ENCODE results near the gene ADGRE3.
"Not testable (repeated sequence)": the region's sequence is repeated elsewhere in the genome, so short reads cannot be mapped to it uniquely, and the experiment has no call there.

ADGRE3 gene

DNA sequence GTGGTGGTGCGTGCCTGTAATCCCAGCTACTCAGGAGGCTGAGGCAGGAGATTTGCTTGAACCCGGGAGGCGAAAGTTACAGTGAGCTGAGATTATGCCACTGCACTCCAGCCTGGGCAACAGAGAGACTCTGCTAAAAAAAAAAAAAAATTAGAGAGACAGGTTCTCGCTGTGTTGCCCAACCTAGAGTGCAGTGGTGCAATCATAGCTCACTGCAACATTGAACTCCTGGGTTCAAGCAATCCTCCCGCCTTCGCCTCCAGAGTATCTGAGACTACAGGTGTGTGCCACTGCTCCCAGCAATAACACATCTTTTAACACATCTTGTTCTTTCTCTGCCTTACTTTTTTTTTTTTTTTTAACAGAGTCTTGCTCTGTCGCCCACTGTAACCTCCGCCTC is 59.0 kb downstream of the ADGRE3 start:
- TF ChIP-seq ZFX (IDR thresholded peaks at IDR 0.05; ENCODE audit: borderline replicate concordance) = no peak
- TF ChIP-seq, protein P1, sequence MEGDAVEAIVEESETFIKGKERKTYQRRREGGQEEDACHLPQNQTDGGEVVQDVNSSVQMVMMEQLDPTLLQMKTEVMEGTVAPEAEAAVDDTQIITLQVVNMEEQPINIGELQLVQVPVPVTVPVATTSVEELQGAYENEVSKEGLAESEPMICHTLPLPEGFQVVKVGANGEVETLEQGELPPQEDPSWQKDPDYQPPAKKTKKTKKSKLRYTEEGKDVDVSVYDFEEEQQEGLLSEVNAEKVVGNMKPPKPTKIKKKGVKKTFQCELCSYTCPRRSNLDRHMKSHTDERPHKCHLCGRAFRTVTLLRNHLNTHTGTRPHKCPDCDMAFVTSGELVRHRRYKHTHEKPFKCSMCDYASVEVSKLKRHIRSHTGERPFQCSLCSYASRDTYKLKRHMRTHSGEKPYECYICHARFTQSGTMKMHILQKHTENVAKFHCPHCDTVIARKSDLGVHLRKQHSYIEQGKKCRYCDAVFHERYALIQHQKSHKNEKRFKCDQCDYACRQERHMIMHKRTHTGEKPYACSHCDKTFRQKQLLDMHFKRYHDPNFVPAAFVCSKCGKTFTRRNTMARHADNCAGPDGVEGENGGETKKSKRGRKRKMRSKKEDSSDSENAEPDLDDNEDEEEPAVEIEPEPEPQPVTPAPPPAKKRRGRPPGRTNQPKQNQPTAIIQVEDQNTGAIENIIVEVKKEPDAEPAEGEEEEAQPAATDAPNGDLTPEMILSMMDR (IDR thresholded peaks at IDR 0.05) = no peak
- H3K27ac ChIP-seq = no peak overlapping the region

DNA sequence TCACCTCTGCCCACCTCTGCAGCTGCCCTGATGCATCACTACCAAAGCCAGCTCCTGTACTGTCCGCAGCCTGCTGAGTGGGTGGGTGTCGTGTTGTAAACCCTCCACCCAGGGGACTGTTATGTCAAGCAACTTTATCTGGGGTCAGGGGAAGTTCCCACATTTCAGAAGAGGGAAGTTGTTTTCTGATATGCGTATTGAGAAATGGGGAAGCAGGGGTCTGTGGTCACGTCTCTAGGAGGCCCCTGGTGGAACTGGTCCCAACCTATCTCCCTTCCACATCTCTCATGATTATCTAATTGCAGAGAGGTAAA is 60.6 kb downstream of the ADGRE3 start:
- no peak for TF ChIP-seq ZFX (IDR thresholded peaks at IDR 0.05; ENCODE audit: borderline replicate concordance)
- TF ChIP-seq, protein P1 (IDR thresholded peaks at IDR 0.05) = no peak

DNA sequence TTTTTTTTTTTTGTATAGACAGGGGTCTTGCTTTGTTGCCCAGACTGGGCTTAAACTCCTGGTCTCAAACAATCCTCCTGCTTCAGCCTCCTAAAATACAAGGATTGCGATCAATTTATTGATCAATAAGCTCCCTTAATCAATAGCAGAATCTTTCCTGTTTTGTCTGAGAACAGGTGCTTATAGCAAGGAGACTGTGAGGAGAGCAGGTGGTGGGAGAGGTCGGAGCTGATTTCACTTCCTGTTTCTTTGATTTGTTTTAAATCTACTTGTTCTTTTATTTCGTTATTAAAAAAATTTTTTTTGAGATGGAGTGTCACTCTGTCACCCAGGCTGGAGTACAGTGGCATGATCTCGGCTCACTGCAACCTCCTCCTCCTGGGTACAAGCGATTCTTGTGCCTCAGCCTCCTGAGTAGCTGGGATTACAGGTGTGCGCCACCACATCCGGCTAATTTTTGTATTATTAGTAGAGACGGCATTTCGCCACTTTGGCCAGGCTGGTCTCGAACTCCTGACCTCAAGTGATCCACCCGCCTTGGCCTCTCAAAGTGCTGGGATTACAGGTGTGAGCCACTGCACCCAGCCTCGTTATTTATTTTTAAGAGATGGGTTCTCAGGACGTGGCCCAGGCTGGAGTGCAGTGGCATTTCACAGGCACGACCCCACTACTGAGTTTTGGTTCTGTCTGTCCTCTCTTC is 61.1 kb downstream of the ADGRE3 start:
- not testable (repeated sequence) for H3K27ac ChIP-seq

More for the DNA sequence above, 60.6 kb downstream of the ADGRE3 start:
- H3K27ac ChIP-seq = no peak overlapping the region

DNA sequence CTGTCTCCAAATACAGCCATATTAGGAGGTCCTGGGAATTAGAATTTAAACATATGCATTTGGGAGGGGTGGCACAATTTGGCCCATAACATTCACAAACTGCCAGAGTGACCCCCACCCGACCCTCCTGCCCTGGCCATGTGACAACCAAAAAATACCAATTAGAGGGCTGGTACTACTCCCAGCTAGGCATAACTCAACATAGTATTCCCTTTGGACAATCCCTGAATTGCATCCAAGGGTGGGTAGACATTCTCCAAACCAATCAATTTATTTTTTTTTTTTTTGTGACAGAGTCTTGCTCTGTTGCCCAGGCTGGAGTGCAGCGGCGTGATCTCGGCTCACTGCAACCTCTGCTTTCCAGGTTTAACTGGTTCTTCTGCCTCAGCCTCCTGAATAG is 62.0 kb downstream of the ADGRE3 start:
- no peak for TF ChIP-seq ZFX (IDR thresholded peaks at IDR 0.05; ENCODE audit: borderline replicate concordance)
- TF ChIP-seq, protein P1 (IDR thresholded peaks at IDR 0.05) = no peak

DNA sequence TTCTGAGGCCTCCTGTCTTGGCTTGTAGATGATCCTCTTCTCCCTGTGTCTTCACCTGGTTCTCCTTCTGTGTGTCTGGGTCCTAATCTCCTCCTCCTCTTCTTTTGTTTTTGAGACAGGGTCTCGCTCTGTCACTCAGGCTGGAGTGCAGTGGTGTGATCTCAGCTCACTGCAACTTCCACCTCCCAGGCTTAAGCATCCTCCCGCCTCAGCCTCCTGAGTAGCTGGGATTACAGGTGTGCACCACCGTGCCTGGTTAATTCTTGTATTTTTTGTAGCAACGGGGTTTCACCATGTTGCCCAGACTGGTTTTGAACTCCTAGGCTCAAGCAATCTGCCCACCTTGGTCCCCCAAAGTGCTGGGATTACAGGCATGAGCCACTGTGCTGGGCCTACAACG is 62.4 kb downstream of the ADGRE3 start:
- H3K27ac ChIP-seq = not testable (repeated sequence)

More for the DNA sequence above, 62.0 kb downstream of the ADGRE3 start:
- no peak overlapping the region for H3K27ac ChIP-seq

DNA sequence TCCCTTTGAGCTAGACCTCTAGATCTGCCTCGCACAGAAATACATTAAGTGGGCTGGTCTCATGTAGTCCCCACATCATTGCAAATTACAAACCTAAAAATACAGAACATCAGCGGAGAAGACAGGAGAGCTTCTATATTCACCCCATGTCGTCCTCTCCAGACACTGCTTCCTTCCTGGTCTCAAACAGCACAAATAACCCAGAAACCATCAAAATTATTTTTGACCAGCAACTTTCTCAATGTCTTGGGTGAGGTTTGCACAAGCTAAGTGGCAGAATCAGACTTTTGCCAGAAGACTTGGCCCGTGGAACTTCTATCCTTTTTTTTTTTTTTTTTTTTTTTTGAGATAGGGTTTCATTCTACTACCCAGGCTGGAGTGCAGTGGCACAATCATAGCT is 63.6 kb downstream of the ADGRE3 start:
- no peak overlapping the region for H3K27ac ChIP-seq
- TF ChIP-seq, protein P1 (IDR thresholded peaks at IDR 0.05) = no peak
- no peak for TF ChIP-seq ZFX (IDR thresholded peaks at IDR 0.05; ENCODE audit: borderline replicate concordance)

DNA sequence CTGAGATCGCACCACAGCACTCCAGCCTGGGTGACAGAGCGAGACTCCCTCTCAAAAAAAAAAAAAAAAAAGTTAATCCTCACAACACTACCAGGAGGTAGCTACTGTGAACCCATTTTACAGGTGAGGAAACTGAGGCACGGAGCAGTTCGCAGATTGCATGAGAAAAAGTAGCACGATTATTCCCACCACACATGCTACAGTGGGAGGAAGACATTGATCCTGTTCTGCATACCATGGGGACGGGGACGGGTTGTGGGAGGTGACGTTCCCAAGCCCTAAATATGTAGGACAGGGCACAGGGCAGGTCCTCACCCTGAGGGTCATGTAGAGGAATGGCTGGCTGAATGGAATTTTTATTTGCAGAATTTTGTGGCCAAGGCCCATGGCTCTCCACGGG is 68.0 kb downstream of the ADGRE3 start:
- TF ChIP-seq ZFX (IDR thresholded peaks at IDR 0.05; ENCODE audit: borderline replicate concordance) = no peak
- TF ChIP-seq, protein P1 (IDR thresholded peaks at IDR 0.05) = no peak
- no peak overlapping the region for H3K27ac ChIP-seq

DNA sequence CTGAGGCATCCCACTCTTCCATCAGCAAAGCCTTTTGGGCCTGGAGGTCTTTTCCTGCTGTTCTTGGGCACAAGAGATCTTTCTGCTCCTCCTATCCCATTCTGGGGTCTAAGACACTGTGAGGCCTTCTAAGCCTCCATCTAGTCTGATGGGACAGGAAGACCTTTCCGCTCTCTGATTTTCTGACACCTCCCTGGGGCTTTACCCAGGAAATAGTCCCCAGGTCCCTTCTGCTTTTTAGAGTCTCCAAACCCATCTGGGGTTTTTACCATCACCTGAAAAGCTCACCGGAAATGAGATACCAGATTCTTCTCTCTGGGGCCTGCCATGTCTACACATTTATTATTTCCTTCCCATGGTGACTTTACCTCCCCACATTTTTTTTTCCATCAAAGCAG is 70.7 kb downstream of the ADGRE3 start:
- no peak overlapping the region for H3K27ac ChIP-seq
- no peak for TF ChIP-seq ZFX (IDR thresholded peaks at IDR 0.05; ENCODE audit: borderline replicate concordance)
- TF ChIP-seq, protein P1 (IDR thresholded peaks at IDR 0.05) = no peak

Data from 22Rv1 (cell line).